GM03348 (cell line): ENCODE results near the gene CDS2.

Experiments used
- DNase-seq: peaks from one replicate; pipeline ENCODE4 v3.0.0; 2012; ENCODE audit warnings: low spot score

Gene CDS2

DNA sequence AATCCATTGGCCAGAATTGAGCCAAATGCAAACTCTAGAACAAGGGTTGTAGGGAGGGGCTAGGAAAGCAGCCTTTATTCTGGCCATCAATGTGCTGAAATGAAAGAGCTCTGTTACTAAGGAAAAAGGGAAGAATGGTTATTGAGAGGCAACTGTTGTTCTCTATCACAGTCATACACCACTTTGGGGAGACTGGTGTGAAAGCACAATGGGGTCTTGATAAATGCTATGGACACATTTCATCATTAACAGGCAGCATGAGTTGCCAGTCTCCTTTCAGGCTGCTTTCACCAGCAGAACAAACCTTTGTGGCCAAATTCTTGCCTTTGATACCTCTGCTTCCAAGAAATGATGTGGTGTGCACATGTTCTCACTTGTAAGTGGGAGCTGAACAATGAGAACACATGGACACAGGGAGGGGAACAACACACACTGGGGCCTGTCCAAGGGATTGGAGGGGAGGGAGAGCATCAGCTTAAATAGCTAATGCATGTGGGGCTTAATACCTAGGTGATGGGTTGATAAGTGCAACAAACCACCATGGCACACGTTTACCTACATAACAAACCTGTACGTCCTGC lies 86.2 kb downstream of the CDS2 start:
- no peak for DNase-seq

DNA sequence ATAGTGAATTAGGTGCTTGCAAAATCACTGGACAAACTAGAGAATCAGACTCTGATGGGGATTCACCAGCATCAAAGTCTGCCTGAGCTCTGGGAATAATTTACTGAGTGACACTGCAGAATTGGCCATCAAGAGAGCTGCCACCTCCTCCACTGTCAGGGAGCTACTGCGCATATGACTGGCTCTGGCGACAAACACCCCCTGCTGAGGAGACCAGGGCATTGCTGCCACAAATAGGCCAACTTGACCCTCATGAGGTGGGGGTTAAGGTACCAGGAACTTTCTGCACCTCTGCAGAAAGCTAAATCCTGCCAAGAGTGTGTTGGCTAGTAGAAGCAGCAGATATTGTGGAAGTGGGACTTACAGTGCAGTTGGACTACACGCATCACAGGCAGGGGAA lies 88.0 kb downstream of the CDS2 start:
- no peak for DNase-seq

DNA sequence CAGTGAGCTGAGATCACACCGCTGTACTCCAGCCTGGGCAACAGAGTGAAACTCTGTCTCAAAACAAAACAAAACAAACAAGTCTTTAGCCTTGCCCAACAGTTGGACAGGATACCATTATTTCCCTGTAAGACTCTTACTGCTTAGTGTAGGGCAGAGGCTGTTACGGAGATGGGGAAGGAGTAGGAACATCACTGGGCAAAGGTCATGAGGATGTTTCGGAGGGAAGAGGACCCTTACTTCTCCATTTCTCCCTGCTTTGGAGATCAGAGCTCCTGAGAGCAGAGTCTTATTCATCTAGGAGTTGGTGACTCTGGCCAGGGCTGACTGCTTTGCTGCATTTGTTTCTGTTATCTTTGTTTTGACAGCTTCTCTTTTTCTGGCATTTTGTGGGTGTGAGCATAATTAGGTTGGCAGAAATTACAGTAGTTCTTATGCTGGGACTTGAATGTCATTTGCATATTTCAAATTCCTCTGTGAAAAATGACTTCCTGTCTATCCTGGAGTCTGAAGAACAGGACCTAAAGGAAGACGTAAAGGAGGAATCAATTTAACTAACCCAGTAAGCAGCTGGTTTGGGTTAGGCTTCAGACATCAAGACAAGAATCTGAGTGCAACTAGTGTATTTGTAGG lies 89.0 kb downstream of the CDS2 start:
- DNase-seq = peak; percentile 62

DNA sequence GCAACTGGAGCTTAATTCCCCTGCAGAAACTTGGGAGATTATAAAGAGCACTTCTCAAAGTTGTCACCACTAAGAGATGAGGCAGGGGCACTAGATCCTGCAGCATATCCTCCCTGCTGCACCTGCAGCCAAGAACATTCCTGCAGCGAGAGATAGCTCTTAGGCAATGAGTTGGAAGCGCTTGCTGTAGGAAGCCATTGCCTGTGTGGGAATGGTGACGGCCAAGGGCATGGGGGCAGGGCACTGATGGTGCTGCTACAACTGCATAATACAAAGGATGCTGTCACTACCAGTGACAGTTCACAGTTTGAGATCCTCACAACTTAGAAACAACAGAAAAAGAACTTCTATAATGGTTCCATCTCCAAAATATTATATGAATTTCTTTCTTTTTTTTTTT lies 89.9 kb downstream of the CDS2 start:
- no peak for DNase-seq

DNA sequence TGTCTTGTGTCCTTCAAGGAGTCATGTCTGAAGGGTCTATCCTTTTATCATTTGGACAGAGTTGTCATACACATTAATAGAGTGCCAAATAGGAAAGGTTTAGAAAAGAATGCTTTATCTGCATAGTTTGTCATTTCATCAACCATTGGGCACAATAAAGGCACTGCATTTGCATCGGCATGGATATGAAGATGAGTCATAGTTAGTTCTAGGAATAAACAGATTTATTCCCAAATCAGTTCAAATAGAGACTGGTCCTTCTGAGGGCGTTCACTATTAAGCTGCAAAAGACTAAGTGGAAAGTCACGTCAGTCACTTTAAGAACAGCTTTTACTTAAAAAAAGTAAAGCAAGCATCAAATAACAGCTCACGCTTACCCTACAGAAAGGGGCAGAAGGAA lies 90.8 kb downstream of the CDS2 start:
- no peak for DNase-seq

DNA sequence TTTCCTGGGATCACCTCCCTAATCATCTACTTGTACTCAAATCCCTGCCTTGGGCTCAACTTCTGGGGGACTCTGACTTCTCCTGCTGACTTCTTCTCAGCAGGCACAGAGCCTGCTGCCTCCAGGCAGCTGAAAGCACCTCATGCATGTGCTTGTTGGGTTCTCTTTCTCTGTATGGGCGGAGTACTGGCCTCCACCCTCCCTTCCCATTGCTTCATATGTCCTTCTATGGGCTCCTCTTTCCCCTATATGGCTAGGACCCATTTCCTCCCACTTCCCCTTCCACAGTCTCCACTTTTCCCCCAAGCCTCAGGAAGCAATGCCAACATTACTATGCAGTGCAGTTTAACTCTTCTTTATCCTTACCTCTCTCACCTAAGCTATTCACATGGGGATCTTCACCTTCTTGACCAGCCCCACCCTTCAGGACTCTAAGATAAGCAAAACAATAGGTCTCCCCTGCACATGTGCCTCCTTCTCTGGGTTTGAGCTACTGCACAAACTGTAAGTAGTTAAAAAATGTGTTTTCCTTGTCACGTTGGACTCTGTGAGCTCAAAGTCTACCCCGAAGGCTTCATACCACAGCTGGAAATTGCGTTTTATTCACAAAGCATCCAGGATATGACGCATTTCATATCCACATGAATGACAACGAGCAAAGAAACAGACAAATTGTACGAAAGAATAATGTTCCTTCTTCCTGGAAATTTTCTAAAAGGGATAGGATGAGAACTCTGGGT lies 93.7 kb downstream of the CDS2 start:
- DNase-seq = no peak

DNA sequence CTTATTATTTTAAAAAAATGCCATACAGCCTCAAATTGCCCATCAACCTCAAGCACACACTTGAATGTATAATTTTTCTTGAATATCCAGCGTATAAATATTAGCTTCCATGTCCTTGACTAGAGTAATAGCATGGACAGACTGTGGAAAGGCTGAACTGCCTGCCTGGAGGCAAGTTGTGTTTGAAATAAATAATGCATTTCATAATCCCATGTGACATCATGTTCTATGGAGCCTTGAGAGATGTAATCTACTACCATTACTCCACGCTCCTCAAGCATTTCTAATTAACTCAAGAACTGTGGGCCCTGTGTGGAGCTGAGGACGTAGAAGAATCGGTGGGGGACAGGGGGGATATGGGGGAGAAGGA lies 94.2 kb downstream of the CDS2 start:
- no peak for DNase-seq

DNA sequence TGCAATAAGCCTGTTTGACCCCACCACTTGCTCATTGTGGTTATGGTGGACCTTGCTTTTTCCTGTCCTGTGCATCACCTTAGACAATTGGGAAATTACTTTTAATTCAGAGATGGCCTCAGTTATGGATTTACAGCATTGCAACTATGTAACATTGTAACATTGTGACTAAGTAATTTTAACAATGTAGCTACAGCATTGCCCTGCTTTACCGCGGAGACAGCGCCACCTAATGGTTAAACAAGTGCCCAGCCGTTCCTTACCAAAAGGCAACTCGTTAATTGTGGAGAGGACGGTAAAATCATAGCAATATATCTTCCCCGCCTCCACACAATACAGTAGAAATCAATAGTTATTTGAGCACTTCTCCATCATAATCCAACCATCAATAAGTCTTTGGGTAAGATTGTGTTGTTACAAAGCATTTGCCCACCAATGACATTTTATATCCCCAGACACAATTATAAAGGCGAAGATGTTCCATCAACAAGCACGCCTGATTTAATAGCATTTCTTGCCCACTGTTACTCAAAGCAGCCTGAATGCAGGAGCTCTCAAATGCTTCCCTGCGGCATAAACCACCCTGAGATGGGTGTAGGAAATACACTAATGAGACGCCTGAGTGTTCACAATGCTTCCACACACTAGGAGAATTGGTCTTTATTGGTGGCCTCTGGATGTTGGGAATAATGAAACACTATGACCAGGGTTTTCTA lies 96.3 kb downstream of the CDS2 start:
- DNase-seq = peak; percentile 85

DNA sequence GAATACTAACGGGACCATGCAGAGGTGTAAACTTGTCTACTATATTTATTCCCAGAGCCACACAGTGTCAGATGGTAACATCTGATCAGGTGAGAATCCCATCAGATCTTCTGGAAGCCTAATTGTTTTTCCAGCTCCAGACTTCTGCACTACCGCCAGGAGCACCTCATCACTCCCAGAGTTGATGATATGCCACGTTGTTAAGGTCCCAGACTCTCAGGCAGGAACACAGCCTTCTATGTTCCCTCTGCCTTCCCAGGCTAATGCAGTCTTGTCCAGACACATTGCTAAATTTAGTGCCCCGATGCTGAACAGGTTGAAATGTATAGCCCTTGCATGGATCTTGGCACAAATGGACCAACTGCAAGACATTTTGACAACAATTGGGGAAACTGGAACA lies 103.7 kb downstream of the CDS2 start:
- no peak for DNase-seq

DNA sequence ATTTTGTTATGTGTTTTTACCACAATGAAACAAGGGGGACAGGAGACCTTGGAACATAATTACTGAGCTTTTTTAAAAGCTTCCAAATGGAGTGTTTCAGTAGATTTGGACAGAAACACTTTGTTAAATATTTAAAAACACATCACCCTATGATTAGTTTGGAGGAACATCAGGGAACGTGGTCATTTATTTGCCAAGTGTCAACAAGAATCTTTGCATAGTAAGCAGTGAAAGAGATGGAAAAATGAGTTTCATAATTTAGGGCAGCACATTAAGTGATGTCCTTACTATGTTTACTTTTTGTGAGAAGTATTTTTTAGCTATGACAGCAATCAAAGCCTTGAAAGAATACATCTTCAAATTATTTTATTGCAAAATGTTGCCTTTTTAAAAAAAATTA lies 107.3 kb downstream of the CDS2 start:
- DNase-seq = no peak

DNA sequence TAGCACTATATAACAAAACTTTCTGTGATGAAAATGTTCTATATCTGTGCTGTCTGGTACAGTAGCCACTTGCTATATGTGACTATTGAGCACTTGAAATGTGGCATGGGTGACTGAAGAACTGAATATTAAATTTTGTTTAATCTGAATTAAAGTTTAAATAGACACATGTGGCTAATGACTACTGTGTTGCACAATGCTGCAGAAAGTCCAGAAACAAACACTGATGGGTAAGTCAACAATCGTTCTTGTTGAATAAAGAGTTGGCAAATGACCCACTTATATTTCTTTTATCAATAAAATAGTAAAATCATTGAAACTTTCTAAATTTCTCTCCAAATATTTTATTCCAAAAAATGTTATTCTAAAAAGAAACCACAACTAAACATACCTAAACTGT lies 108.2 kb downstream of the CDS2 start:
- DNase-seq = no peak
